Stimulated activated CD8-positive, alpha-beta memory T cell treated with anti-CD3 and anti-CD28 coated beads, Interleukin-15, amount 100 ng/mL, for 48 hours (primary cell): Measurements from ENCODE around the gene CERCAM.

Source experiments
- DNase-seq, 2 donors: peaks; one replicate each; pipeline ENCODE4 v3.0.0-alpha.2; 2020; ENCODE audit warnings: low read depth in 2 of 2

Gene CERCAM

GRCh38 chr9:128455849-128456612, 35.4 kb downstream of the CERCAM start, which contains the start of gene ODF2:
TSS of gene ODF2 (plus strand) at chr9:128456006. CDS start at chr9:128456092, 86 bp downstream.
- DNase-seq, result peak; percentile 97 to 99

- peak; percentile 59 for DNase-seq
These were observed 36.0 kb downstream of the CERCAM start for GRCh38 chr9:128456613-128457061.

GRCh38 chr9:128457207-128457606, 36.5 kb downstream of the CERCAM start:
- no peak for DNase-seq

- DNase-seq, result no peak
These were observed 38.4 kb downstream of the CERCAM start for GRCh38 chr9:128459011-128459410.

GRCh38 chr9:128469070-128469469, 48.4 kb downstream of the CERCAM start:
- no peak for DNase-seq

- no peak for DNase-seq
These were observed 49.9 kb downstream of the CERCAM start for GRCh38 chr9:128470560-128470959.

- DNase-seq, result no peak
These were observed 52.4 kb downstream of the CERCAM start for GRCh38 chr9:128473104-128473503.

GRCh38 chr9:128475867-128476266, 55.2 kb downstream of the CERCAM start:
- no peak for DNase-seq

- no peak for DNase-seq
These were observed 58.6 kb downstream of the CERCAM start for GRCh38 chr9:128479262-128479661.

GRCh38 chr9:128481561-128481960, 60.9 kb downstream of the CERCAM start:
- DNase-seq, result no peak

GRCh38 chr9:128482186-128482585, 61.5 kb downstream of the CERCAM start:
- DNase-seq, result no peak

GRCh38 chr9:128484686-128485413, 64.2 kb downstream of the CERCAM start:
- no peak for DNase-seq

GRCh38 chr9:128485414-128485855, 64.8 kb downstream of the CERCAM start:
- no peak for DNase-seq

GRCh38 chr9:128486201-128486600, 65.5 kb downstream of the CERCAM start:
- DNase-seq, result no peak
